GM19351 (cell line): ENCODE data around the gene GPC4.
"Not testable (repeated sequence)": the region's sequence is repeated elsewhere in the genome, so short reads cannot be mapped to it uniquely, and the experiment has no call there.

Experiments
- ATAC-seq: cut with Tn5 transposase; IDR thresholded peaks from one replicate; pipeline ENCODE4 v1.9.1; 2021; ENCODE audit warnings: mild to moderate bottlenecking, moderate library complexity; ENCODE audit not compliant: unreplicated experiment

Gene GPC4

DNA sequence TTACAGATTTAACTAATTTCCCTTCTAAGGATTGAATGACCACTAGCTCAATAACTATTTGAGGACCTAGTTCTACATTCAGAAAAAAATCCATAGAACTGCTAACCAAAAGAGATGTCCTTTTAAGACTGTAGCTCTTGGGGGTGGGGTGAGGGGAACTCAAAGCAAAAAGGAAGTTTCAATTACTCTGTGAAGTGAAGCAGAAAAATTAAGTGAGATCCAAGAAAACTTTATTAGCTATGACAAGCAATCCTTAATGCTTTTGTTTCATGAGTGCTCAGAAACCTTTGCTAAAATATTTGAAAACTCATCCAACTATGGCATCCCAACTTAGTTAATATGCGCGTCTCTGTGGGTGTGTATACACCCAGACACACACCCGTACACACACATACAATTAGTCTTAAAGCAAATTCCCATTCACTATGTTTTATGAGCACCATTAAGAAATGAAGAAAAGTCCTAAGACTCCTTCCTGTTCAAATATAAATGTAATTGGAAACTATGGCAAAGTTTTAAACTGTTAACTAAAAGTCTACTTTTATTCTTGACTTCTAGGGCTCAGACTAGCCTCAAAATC, 44.5 kb downstream of the GPC4 start:
- no peak for ATAC-seq

DNA sequence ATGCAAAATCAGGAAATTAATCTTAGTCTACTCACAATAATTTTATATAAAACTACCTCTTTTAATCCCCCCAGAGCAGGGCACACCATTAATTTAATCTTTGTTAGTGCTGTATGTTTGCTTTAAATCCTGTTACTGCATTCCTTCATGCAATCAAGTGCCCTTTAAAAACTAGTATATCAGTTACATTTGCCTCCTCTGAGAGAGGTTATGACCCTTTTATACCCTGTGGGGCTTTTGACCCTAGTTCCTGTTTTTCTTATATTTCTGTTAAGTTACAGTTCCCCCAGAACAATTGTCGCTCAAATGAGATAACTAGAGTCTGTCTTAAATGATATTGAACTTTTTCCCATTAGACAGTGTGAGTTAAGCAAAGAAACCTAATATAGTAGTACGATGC, 46.2 kb downstream of the GPC4 start:
- ATAC-seq, result no peak

DNA sequence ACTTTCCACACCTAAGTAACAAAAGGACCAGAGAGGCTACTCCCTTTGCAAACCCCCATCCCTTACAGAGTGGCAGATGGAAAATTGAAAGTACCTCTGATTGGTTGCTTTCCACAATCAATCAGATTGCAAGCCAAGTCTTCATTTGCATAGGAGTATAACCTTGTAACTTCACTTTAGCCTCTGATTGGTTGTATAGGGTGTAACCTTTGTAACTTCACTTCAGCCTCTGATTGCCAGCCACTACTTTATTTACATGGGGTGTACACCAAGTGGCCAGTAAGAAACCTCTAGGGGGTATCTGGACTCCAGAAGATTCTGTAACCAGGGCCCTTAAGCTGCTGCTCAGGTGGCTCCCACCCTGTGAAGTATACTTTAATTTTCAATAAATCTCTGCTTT, 48.6 kb downstream of the GPC4 start:
- no peak for ATAC-seq

DNA sequence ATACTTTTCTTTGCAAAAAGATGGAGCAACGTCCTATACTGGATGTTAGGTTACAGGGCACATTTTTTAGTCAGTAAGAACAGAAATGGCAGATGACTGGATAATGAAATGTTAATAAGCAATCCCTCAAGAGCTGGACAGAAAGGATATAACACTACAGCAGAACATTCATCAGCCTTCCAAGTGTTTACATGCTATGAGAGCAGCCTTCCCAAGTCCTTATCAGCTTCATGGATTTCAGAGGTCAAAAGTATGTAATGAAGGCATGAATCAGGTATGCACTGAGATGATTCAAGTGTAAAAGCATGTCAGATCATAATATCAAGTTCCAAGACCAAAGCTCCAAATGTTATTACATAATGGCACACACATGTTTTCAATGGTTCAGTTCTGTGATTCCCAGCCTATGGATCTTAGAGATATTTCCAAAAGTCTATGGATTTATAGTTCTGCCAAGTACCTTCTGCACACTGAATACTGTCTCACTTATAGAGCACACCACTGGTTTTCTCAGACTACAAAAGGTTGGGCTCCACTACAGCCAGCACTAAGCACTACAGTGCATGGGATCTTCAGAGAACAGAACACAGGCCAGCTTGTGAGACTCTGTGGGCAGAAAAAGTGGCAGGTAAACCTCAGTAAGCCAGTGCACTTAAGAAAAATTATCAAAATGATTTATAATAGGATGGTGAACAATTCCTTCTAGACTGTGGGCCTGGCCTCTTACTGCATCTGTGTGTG, 49.2 kb downstream of the GPC4 start:
- ATAC-seq, result no peak

DNA sequence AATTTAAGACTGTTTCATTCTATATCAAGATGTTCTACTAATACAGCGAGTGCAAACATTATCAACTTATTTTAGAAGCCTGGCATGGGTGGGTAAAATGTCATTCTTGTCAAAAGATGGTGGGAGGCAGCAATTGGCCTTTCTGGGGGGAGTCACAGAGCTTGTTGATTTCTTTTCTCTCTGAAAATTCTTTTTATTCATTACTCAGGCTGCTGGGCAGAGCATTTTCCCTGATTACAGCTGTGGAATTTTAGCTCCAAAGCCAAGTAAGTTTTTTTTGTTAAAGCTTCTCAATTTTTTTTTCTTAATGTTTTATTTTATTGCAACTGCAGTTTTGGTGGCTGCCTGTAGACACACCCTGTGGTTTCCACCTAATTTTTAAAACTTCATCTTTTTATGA, 50.4 kb downstream of the GPC4 start:
- ATAC-seq, result no peak

DNA sequence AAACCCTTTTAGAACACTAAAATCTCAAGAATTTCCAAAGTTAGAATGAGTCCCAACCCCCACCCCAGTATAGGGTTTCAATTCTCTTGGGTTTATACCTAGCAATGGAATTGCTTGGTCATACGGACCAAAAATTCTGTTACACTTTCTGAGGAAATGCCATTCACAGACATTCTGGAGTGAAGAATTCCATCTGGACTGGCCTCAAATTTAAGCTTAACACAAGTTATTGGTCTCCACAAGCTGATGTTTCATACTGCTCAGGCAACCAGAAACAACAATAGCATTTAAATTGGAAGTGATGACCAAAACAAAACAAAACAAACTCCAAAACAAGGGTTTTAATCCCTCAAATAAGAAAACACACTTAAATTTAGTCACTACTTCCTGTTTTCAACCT, 51.1 kb downstream of the GPC4 start:
- no peak for ATAC-seq

DNA sequence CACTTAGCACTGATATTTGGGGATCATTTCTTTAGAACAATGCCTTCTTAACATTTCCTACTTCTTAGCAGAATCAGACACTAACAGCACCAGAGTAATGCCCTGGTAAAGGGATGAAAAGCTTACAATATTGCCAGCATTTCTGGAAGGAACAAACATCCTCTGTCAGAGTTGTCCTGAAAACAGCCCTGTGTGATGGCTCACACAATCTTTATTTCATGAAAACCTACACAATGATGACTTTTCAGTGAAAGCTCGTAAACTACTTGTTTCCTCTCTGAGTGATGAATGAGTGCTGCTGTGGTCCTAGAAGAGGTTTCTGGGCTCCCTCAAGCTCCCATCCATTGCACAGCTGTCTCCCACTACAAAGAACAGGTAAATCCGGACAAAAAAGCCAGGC, 52.8 kb downstream of the GPC4 start:
- no peak for ATAC-seq

DNA sequence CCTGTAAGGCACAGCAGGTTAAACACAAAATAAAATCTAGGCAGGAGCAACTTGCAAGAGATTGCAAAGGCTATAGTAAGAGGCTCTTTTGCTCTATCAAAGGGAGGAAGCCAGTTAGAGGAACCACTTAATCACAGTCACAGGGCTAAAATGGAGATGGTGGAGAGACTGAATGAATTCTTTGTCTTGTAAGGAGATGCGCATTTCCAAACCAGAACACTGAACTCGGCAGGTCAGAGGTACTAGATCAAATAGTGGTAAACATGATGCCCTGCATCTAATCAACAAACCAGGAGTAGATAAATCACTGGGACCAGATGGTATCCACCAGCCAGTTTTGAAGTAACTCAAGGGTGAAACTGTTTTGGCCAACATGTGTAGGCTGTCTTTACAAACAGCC, 55.8 kb downstream of the GPC4 start:
- ATAC-seq, result no peak

DNA sequence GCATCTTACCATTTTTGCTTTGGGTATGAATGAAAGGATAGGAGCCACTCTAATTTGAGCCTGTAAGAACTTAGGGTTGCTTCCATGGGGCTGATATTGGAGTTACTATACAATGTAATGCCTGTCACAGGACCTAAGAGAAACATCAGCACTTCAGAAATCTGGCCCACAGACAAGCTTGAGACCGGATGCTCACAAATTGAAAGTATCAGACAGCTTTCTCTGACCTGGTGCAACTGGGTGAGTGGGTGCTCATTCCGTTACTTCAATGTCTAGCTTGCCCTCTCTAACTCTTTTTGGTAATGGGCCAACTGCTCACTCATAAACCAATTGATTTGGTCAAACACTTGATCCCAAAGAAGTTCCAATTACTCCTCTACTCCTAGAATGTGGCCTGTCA, 62.1 kb downstream of the GPC4 start:
- ATAC-seq, result no peak

DNA sequence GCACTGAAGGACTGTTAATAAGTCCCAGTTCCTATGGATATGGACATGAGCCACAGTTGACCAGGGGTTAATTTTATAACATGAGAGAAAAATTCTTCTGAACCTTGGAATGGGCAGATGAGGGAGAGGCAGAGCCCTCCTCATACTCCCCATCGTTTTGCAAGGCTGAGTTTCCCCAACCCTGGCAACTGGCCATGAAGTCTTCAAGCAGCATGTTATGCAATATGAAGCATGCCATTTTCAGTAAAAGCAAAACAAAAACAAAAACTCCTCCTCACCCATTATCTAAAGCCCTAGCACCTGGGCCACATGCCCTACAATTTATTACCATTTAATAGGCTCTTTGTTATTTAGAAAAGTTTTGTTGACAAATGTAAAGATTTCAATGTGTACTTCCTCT, 64.5 kb downstream of the GPC4 start:
- ATAC-seq, result no peak

DNA sequence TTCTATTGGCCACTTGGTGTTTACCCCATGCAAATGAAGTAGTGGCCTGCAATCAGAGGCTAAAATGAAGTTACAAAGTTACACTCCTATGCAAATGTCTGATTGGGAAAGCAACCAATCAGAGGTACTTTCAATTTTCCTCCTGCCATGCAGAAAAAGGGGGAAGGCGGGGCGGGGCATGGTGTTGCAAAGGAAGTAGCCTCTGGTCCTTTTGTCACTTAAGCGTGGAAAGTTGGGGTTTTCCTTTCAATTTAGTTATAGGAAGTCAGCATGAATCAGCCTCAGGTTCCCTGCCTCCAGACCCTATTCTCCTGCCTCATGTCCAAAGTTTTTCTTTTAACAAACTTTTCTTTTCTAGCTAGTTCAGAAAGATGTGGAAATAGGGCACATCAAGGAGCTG, 69.3 kb downstream of the GPC4 start:
- no peak for ATAC-seq

DNA sequence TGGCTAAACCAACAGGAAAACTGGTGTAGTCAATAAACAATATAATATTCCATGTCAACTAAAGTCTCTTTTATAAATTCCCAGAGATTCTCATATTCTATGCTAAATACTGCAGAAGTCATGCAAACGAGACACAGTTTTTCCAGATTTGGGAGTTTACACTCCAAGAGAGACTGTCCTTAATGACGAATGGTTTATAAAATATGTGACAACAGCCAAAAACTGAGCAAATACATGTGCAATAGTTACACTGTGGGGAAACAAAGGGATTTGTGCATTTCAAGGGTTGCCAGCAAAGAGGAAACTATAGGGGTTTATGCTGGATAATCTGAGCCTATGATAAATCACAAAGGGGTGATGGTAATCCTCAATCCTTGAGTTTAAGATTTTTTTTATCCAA, 75.7 kb downstream of the GPC4 start:
- no peak for ATAC-seq

DNA sequence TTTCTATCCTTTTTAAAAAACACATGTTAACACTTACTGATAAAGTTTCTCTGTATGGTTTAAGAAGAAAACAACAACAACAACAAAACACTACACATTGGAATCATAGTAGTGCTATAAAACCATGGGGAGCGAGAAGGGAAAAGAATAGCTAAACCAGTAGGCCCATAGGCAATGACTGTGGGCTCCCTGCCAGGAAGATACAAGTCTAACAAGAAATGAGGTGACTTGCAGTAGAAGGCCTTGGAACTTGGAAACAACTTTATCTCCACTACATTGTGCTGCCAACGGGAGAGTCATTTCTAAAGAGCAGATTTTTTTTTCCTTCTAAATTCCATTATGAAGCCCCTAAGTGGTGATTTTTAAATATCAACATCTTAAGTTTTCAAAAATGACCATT, 78.0 kb downstream of the GPC4 start:
- ATAC-seq, result no peak

DNA sequence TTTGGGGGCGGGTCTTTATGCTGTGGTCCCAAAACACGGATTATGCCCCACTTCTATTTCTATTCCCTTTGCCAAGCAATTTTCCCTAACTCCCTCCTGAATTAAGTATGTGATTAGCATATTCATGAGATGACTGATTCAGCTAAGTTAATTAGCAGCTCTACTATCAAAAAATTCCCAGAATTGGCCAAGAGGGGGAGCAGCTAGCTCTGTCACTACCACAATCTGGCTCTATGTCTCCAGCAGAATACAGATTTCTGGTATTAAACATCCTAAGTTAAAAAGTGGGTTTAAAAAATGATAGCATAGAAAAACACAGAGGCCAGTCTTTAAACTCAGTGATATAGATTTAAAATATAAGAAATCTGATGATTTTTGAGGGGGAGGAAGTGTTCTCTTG, 80.3 kb downstream of the GPC4 start:
- no peak for ATAC-seq

DNA sequence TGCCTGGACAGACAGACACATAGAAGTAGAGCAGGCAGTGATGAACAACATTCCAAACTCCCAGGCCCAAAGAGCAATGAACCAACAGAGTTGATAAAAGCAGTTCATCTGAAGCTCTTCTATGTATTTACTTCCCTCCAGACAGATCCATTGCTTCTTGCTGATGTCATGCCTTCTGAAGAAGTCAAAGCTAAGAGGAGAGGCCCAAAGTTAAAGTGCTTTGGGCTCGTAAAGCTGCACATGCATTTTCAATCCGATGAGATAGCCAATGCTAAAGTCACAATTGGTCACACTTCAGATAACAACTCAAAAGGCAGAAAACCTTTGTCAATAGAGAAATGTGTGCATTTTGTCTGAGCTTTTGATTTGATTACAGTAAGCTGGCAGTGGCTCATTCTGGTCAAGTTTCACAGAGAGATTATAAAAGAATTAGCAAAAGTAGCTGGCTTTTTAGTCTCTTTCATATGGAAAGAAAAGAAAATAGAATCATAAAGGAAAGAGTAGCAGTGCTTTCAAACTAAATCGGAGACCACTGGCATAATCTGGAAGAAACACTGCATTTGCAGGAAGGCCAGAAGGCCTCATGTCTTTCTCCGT, 82.0 kb downstream of the GPC4 start:
- no peak for ATAC-seq

DNA sequence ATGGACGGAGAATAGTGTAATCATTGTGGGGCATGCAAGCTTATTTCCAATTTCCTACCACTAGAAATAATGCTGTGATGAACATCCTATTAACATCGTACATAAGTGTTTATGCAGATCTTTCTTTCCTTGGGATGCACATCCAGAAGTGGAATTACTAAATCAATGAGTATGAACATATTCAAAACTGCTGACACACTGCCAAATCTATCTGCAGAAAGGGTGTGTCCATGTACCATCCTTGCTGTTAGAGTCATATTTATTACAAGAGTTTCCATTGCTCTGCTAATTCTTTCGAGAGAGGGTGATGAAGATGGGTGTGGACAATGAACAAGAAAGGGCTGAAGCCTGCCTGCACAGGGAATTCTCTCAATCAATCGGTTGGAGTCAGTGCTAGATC, 82.6 kb downstream of the GPC4 start:
- no peak for ATAC-seq

DNA sequence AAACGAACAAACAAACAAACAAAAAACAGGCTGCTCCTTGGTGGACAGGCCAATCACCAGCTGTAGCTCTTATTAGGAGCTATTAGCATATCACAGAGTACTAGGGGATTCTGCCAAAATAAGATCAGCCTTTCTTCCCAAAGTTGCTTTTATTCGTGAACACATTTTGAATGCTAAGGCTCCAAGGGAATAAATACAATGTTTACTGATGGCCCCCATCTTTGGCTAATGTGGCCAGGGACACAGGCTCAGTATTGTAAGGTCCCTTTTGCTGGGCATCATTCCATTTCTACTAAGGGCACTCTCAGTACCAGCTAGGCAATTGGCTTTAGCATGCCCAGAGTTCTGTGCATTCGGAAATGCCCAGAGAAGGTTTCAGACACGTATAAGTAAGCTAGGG, 84.3 kb downstream of the GPC4 start:
- no peak for ATAC-seq

DNA sequence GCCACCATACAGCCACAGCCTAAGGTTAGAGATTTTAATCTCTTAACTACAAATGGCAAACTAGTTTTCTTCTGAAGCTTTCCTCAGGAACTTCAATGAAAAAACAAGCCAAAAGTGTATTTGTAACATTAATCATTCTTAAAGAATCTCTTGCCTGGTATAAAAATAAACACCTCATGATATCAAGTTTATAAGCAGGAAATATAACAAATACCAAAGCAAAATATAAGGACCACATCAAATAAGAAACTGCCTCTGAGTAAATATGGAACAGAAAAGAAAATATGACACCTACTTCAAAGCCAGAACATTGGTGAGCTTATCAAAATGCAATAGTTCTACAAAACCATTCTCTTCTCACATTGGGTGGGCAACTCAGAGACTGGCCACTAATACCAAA, 89.9 kb downstream of the GPC4 start:
- no peak for ATAC-seq

DNA sequence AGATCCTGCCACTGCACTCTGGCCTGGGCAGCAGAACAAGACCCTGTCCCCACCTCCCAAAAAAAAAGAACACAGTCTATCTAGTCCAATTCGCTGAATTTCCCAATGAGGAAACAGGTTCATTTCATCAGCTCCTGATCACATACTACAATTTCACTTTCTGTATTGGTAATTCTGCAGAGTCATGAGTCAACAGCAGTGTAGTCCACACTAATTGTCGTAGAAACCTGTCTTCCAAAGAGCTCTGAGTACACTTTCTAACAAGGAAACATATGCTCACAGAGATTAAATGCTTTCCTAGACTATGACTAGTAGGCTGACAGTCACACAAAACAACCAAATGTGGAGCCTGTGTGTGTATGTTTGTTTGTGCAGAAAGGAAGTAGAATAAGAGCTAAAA, 91.9 kb downstream of the GPC4 start:
- peak; percentile 47 for ATAC-seq

DNA sequence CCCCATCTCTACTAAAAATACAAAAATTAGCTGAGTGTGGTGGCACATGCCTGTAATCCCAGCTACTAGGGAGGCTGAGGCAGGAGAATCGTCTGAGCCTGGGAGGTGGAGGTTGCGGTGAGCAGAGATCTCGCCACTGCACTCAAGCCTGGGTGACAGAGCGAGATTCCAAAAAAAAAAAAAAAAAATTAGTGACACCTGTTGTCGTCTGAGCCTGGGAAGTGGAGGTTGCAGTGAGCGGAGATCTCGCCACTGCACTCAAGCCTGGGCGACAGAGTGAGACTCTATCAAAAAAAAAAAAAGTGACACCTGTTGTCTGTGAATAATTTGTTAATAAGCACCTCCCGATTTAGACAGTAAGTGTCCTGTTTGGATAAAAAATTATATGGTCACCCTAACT, 93.0 kb downstream of the GPC4 start:
- ATAC-seq, result not testable (repeated sequence)

DNA sequence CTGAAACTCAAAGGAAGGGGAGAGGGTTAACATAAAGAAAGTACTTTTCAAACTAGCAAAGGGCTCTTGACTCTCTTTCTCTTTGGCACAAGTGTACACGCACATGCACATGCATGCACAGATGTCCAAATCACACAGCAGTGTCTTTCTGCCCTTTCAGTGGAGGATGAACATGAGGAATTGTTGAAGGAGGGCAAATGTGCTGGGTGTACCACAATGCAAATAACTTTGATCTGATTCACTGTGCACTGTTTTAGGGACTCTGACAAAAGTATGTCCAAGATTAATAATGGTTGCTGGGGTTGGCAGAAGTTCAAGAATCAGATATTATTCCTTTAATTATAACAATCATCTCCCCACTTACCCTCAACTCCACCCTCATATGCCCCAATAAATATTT, 93.8 kb downstream of the GPC4 start:
- ATAC-seq, result no peak

DNA sequence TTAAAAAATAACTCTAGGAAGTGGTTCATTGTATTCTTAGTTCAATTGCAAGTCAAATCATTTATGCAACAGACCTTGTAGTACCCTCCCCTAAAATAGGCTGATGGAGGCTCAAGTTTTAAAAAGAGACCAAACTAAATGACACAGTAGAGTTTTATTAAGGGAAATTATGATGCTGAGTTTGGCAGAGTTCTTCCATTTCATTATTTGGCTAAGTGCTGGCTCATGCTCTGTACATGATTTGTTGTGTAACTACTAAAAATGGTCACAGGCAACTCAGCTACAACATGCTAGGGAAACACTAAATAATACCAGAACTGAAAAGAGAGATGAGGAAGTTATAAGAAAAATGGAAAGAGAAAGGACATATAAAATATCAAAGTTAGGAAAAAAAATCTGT, 101.0 kb downstream of the GPC4 start:
- no peak for ATAC-seq

DNA sequence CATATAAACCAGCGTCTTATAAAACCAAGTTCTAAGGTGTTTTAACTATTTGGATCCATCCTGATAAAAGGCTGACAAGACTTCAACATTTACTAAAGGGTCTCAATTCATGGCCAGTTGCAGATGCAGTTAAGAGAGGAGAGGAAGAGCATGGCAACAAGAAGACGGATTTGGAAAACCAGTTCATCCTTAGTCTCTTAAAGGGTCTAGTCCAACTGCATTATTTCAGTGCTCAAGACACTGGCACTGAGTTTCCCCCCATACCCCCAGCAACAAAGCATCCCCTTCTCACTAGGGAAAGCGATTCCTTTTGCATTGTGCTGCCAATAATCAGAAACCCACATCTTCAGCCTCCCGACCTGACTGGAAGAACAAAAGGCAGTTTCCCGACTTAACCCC, 106.8 kb downstream of the GPC4 start:
- no peak for ATAC-seq
